ENCODE measurements around the gene GNG2.

GNG2 gene

GRCh38 chr14:51933191-51933590, 72.8 kb downstream of the GNG2 start:
- Histone ChIP-seq H3K36me3 (no peaks in the 10 kb centered on the region), H3K27me3 (ENCODE audit: insufficient read depth, low read depth, severe bottlenecking) (no peaks in the 10 kb centered on the region)
- no peak for TF ChIP-seq CTCF (IDR thresholded peaks at IDR 0.05; ENCODE audit: low read depth, low read length)

GRCh38 chr14:51938137-51938536, 77.7 kb downstream of the GNG2 start:
- no peak for DNase-seq
- no peak overlapping the region for H3K4me3 ChIP-seq (ENCODE audit: low read depth, low read length)
- no peak overlapping the region for H3K27ac ChIP-seq
- no peaks in the 10 kb centered on the region for H3K36me3 ChIP-seq
- TF ChIP-seq CTCF (IDR thresholded peaks at IDR 0.05; ENCODE audit: low read depth, low read length), result no peak
- no peaks in the 10 kb centered on the region for H3K9me3 ChIP-seq (ENCODE audit: severe bottlenecking)
- no peaks in the 10 kb centered on the region for H3K27me3 ChIP-seq (ENCODE audit: insufficient read depth, low read depth, severe bottlenecking)

More at GRCh38 chr14:51933191-51933590, 72.8 kb downstream of the GNG2 start:
- no peak for DNase-seq
- Histone ChIP-seq H3K27ac (no peak overlapping the region), H3K4me3 (ENCODE audit: low read depth, low read length) (no peak overlapping the region), H3K9me3 (ENCODE audit: severe bottlenecking) (no peaks in the 10 kb centered on the region)

- no peak for TF ChIP-seq CTCF (IDR thresholded peaks at IDR 0.05; ENCODE audit: low read depth, low read length)
- Histone ChIP-seq H3K4me3 (ENCODE audit: low read depth, low read length) (no peak overlapping the region), H3K36me3 (no peaks in the 10 kb centered on the region)
Measured at GRCh38 chr14:51938821-51939220, 78.4 kb downstream of the GNG2 start.

GRCh38 chr14:51939226-51939625, 78.8 kb downstream of the GNG2 start:
- Histone ChIP-seq H3K36me3 (no peaks in the 10 kb centered on the region), H3K27ac (no peak overlapping the region), H3K9me3 (ENCODE audit: severe bottlenecking) (no peaks in the 10 kb centered on the region), H3K27me3 (ENCODE audit: insufficient read depth, low read depth, severe bottlenecking) (no peaks in the 10 kb centered on the region), H3K4me3 (ENCODE audit: low read depth, low read length) (no peak overlapping the region)
- no peak for DNase-seq
- no peak for TF ChIP-seq CTCF (IDR thresholded peaks at IDR 0.05; ENCODE audit: low read depth, low read length)

More at GRCh38 chr14:51938821-51939220, 78.4 kb downstream of the GNG2 start:
- DNase-seq, result no peak
- H3K27ac ChIP-seq, result no peak overlapping the region
- no peaks in the 10 kb centered on the region for H3K9me3 ChIP-seq (ENCODE audit: severe bottlenecking)
- H3K27me3 ChIP-seq (ENCODE audit: insufficient read depth, low read depth, severe bottlenecking), result no peaks in the 10 kb centered on the region

GRCh38 chr14:51939755-51940301, 79.4 kb downstream of the GNG2 start:
- TF ChIP-seq CTCF (IDR thresholded peaks at IDR 0.05; ENCODE audit: low read depth, low read length), result no peak
- H3K36me3 ChIP-seq, result no peaks in the 10 kb centered on the region
- no peak overlapping the region for H3K27ac ChIP-seq
- H3K9me3 ChIP-seq (ENCODE audit: severe bottlenecking), result no peaks in the 10 kb centered on the region
- H3K4me3 ChIP-seq (ENCODE audit: low read depth, low read length), result no peak overlapping the region
- DNase-seq, result no peak
- H3K27me3 ChIP-seq (ENCODE audit: insufficient read depth, low read depth, severe bottlenecking), result no peaks in the 10 kb centered on the region

GRCh38 chr14:51942971-51943370, 82.6 kb downstream of the GNG2 start:
- no peak for TF ChIP-seq CTCF (IDR thresholded peaks at IDR 0.05; ENCODE audit: low read depth, low read length)
- DNase-seq, result no peak
- H3K36me3 ChIP-seq, result no peaks in the 10 kb centered on the region
- no peak overlapping the region for H3K4me3 ChIP-seq (ENCODE audit: low read depth, low read length)
- no peak overlapping the region for H3K27ac ChIP-seq
- peaks cover 5% of the 10 kb centered on the region for H3K9me3 ChIP-seq (ENCODE audit: severe bottlenecking)
- no peaks in the 10 kb centered on the region for H3K27me3 ChIP-seq (ENCODE audit: insufficient read depth, low read depth, severe bottlenecking)

Data from WERI-Rb-1 (cell line).